Measurements from ENCODE around the gene TRMT10B.
"Not testable (repeated sequence)": the region's sequence is repeated elsewhere in the genome, so short reads cannot be mapped to it uniquely, and the experiment has no call there.

The TRMT10B gene

GRCh38 chr9:37801959-37802711 is 48.5 kb downstream of the TRMT10B start:
- DNase-seq, result no peak

GRCh38 chr9:37806271-37806670 is 52.7 kb downstream of the TRMT10B start:
- DNase-seq, result no peak

GRCh38 chr9:37809676-37810075 is 56.1 kb downstream of the TRMT10B start:
- DNase-seq, result not testable (repeated sequence)

- DNase-seq, result no peak
Observed at GRCh38 chr9:37811906-37812476, 58.4 kb downstream of the TRMT10B start.

GRCh38 chr9:37812773-37813379 is 59.3 kb downstream of the TRMT10B start:
- no peak for DNase-seq

- DNase-seq, result no peak
Observed at GRCh38 chr9:37818849-37819248, 65.2 kb downstream of the TRMT10B start.

GRCh38 chr9:37820142-37820541 is 66.5 kb downstream of the TRMT10B start:
- DNase-seq, result no peak

GRCh38 chr9:37825174-37825573 is 71.6 kb downstream of the TRMT10B start:
- not testable (repeated sequence) for DNase-seq

GRCh38 chr9:37827483-37828165 is 74.0 kb downstream of the TRMT10B start:
- DNase-seq, result no peak

Measured in hippocampal formation (tissue), 2 donors.